ENCODE data around the gene GINS2.

GRCh38 chr16:85631802-85632393 lies 56.9 kb downstream of the GINS2 start:
- TF ChIP-seq CTCF (conservative IDR thresholded peaks at IDR 0.05; ENCODE audit: low read length) (peak; percentile 59), EZH2phosphoT487 (IDR thresholded peaks at IDR 0.05; ENCODE audit: borderline replicate concordance, low read depth, low read length) (no peak)

Data from OCI-LY7 (cell line).